IMR-90 (cell line): ENCODE results near the gene LDB2. TPM values are rescaled to one million over a fixed set of nuclear protein-coding genes. Genes with fewer than 3 reads are reported as not detected.

Source experiments
- ATAC-seq: fragments of 200-7000 bp; cut with Tn5 transposase; 2 replicates; pipeline ENCODE4 v1.9.1; 2020; ENCODE audit warnings: low read depth, mild to moderate bottlenecking, moderate library complexity
- BruUV-seq: library from RNA; stranded (reverse); fragments of 400-500 nt; replicated peaks from 2 replicates; lab custom pipeline; 2021; lab: Mats Ljungman, UMichigan
- CTCF ChIA-PET: fragments of 300-600 bp; formaldehyde crosslinking; extraction: SDS; loops from one replicate; lab custom pipeline; 2021; ENCODE audit warnings: antibody characterized with exemption; lab: Yijun Ruan, JAX
- POLR2A ChIA-PET: fragments of 300-600 bp; sonication (Branson Sonifier 250); formaldehyde crosslinking; loops from one replicate; lab custom pipeline; 2022; ENCODE audit warnings: antibody characterized with exemption; ENCODE audit not compliant: unreplicated experiment; lab: Charles Lee
- DNase-seq: peaks from one replicate; pipeline ENCODE4 v3.0.0; 2013
- H2AFZ ChIP-seq: replicated peaks from 2 replicates; pipeline ENCODE3; 2013; ENCODE audit warnings: low read length, mild to moderate bottlenecking; ENCODE audit not compliant: poor library complexity
- H2AK5ac ChIP-seq: 2 replicates; pipeline ENCODE4 v1.6.1; 2013; ENCODE audit warnings: low read depth, low read length, inconsistent platforms
- H2AK9ac ChIP-seq: replicated peaks from 2 replicates; pipeline ENCODE3; 2013; ENCODE audit warnings: mild to moderate bottlenecking, low read depth, low read length, moderate library complexity; ENCODE audit not compliant: poor library complexity
- H2BK120ac ChIP-seq: 2 replicates; pipeline ENCODE4 v1.6.1; 2013; ENCODE audit warnings: low read depth, low read length, inconsistent platforms
- H2BK15ac ChIP-seq: 3 replicates; pipeline ENCODE4 v1.6.1; 2013; ENCODE audit warnings: low read depth, low read length, inconsistent platforms
- H2BK20ac ChIP-seq: 2 replicates; pipeline ENCODE4 v1.6.1; 2013; ENCODE audit warnings: low read depth, mild to moderate bottlenecking, inconsistent platforms, low read length, moderate library complexity
- H2BK5ac ChIP-seq: 2 replicates; pipeline ENCODE4 v1.6.1; 2013; ENCODE audit warnings: mild to moderate bottlenecking, low read depth, low read length, inconsistent platforms; ENCODE audit not compliant: poor library complexity, severe bottlenecking
- H3K14ac ChIP-seq: replicated peaks from 2 replicates; pipeline ENCODE4 v1.6.1; 2013; ENCODE audit warnings: low read depth, low read length, inconsistent platforms
- H3K18ac ChIP-seq: 2 replicates; pipeline ENCODE4 v1.6.1; 2013; ENCODE audit warnings: low read depth, low read length, control low read depth
- H3K23ac ChIP-seq: 2 replicates; pipeline ENCODE4 v1.6.1; 2013; ENCODE audit warnings: low read depth, low read length, inconsistent platforms
- H3K27ac ChIP-seq: 2 replicates; pipeline ENCODE4 v1.5.1; 2013; ENCODE audit warnings: mild to moderate bottlenecking, control low read depth, low read length; ENCODE audit not compliant: insufficient read depth
- H3K27me3 ChIP-seq: 2 replicates; pipeline ENCODE4 v1.6.1; 2013; ENCODE audit warnings: low read length; ENCODE audit not compliant: control insufficient read depth, insufficient read depth
- H3K36me3 ChIP-seq: 2 replicates; pipeline ENCODE4 v1.6.1; 2013; ENCODE audit warnings: low read length, mixed read lengths; ENCODE audit not compliant: control insufficient read depth, insufficient read depth
- H3K4ac ChIP-seq: 2 replicates; pipeline ENCODE4 v1.6.1; 2013; ENCODE audit warnings: low read depth, low read length, inconsistent platforms
- H3K4me1 ChIP-seq: 2 replicates; pipeline ENCODE4 v1.6.1; 2013; ENCODE audit warnings: low read length, mixed read lengths; ENCODE audit not compliant: control insufficient read depth, insufficient read depth
- H3K4me2 ChIP-seq: 2 replicates; pipeline ENCODE4 v1.6.1; 2013; ENCODE audit warnings: low read depth, mild to moderate bottlenecking, control low read depth, low read length, moderate library complexity
- H3K4me3 ChIP-seq: 2 replicates; pipeline ENCODE4 v1.5.1; 2013; ENCODE audit warnings: low read depth, mild to moderate bottlenecking, control low read depth, low read length, moderate library complexity; ENCODE audit not compliant: insufficient read depth
- H3K56ac ChIP-seq: 2 replicates; pipeline ENCODE4 v1.6.1; 2013; ENCODE audit warnings: low read length, inconsistent platforms; ENCODE audit not compliant: insufficient read depth; ENCODE audit errors: extremely low read depth
- H3K79me1 ChIP-seq, 2 experiments: 2 replicates each; pipeline ENCODE4 v1.6.1; 2013; ENCODE audit warnings: low read length in 2 of 2, inconsistent platforms in 1 of 2, low read depth in 1 of 2
- H3K9ac ChIP-seq: 2 replicates; pipeline ENCODE4 v1.6.1; 2013; ENCODE audit warnings: low read depth, low read length, control low read depth
- H3K9me1 ChIP-seq: 2 replicates; pipeline ENCODE4 v1.6.1; 2013; ENCODE audit warnings: low read length, inconsistent platforms; ENCODE audit not compliant: insufficient read depth
- H3K9me3 ChIP-seq: 2 replicates; pipeline ENCODE4 v1.6.1; 2013; ENCODE audit warnings: low read length; ENCODE audit not compliant: control insufficient read depth, insufficient read depth
- H4K20me1 ChIP-seq: 2 replicates; pipeline ENCODE4 v1.6.1; 2013; ENCODE audit warnings: low read length, inconsistent platforms; ENCODE audit not compliant: insufficient read depth
- H4K5ac ChIP-seq: 2 replicates; pipeline ENCODE4 v1.6.1; 2013; ENCODE audit warnings: mild to moderate bottlenecking, low read depth, low read length, control low read depth
- H4K8ac ChIP-seq, 2 experiments: 2 replicates each; pipeline ENCODE4 v1.6.1; 2013; ENCODE audit warnings: low read depth in 2 of 2, low read length in 2 of 2, control low read depth in 1 of 2, inconsistent platforms in 1 of 2
- H4K91ac ChIP-seq: 2 replicates; pipeline ENCODE4 v1.6.1; 2013; ENCODE audit warnings: low read depth, low read length, inconsistent platforms; ENCODE audit not compliant: insufficient read depth
- CHD1 ChIP-seq: IDR thresholded peaks from 2 replicates; pipeline ENCODE4 v1.6.1; 2012; ENCODE audit warnings: low read depth, low read length, improper control_type of control experiment
- CTCF ChIP-seq: conservative IDR thresholded peaks from 2 replicates; pipeline ENCODE4 v1.5.1; 2012; ENCODE audit warnings: mild to moderate bottlenecking, low read depth, low read length, improper control_type of control experiment
- ELK1 ChIP-seq: fragments of 150-350 bp; IDR thresholded peaks from 2 replicates; pipeline ENCODE4 v1.6.1; 2016; ENCODE audit warnings: low read depth, mild to moderate bottlenecking, low read length, moderate library complexity, borderline replicate concordance
- FOS ChIP-seq: fragments of 150-350 bp; IDR thresholded peaks from 2 replicates; pipeline ENCODE4 v1.6.1; 2016; ENCODE audit warnings: low read depth, low read length
- MAFK ChIP-seq: IDR thresholded peaks from 2 replicates; pipeline ENCODE4 v1.6.1; 2012; ENCODE audit warnings: low read depth, low read length, improper control_type of control experiment
- MXI1 ChIP-seq: IDR thresholded peaks from 2 replicates; pipeline ENCODE4 v1.6.1; 2012; ENCODE audit warnings: low read depth, mild to moderate bottlenecking, low read length, moderate library complexity, borderline replicate concordance
- NFE2L2 ChIP-seq: fragments of 150-350 bp; IDR thresholded peaks from 2 replicates; pipeline ENCODE4 v1.6.1; 2016; ENCODE audit warnings: low read depth, mild to moderate bottlenecking, low read length
- RAD21 ChIP-seq: IDR thresholded peaks from 2 replicates; pipeline ENCODE4 v1.6.1; 2012; ENCODE audit warnings: low read length, improper control_type of control experiment
- RCOR1 ChIP-seq: IDR thresholded peaks from 2 replicates; pipeline ENCODE4 v1.6.1; 2012; ENCODE audit warnings: mild to moderate bottlenecking, low read length, improper control_type of control experiment; ENCODE audit not compliant: insufficient replicate concordance
- WGBS, 2 experiments: methylation state at CpG; one replicate each; pipeline versions ENCODE4 v1.1.5 to v1.1.7; 2013; ENCODE audit warnings: missing lambda C conversion rate in 2 of 2; ENCODE audit not compliant: insufficient read length in 1 of 2; ENCODE audit errors: extremely low coverage in 2 of 2; 5-methylcytosine and 5-hydroxymethylcytosine counted together
- dilution Hi-C: fragments of 300-500 bp; cut with HindIII; formaldehyde crosslinking; loops from one replicate; pipeline ENCODE4 v1.14.3; 2018; ENCODE audit warnings: low sequenced_read_pairs; ENCODE audit not compliant: unreplicated experiment
- in situ Hi-C: fragments of 300-500 bp; cut with MboI; formaldehyde crosslinking; loops from 3 replicates; pipeline ENCODE4 v1.14.3; 2019; ENCODE audit warnings: low sequenced_read_pairs, inconsistent platforms, mixed read lengths
- intact Hi-C: fragments of 100-400 bp; cut with micrococcal nuclease; formaldehyde crosslinking; loops from 2 replicates; pipeline ENCODE4 v1.10.0; 2022
- polyA plus RNA-seq, 3 experiments: library from polyadenylated mRNA; depleted of rRNA; stranded (reverse); fragments of >200 nt; gene quantifications; 2 replicates each; pipeline ENCODE4 v1.2.3, GENCODE V29; 2012; ENCODE audit warnings: low replicate concordance in 1 of 3
- total RNA-seq: library from RNA; depleted of rRNA; stranded (reverse); fragments of >200 nt; gene quantifications from 2 replicates; pipeline ENCODE4 v1.2.3, GENCODE V29; 2012

LDB2 gene
- total and polyA plus RNA-seq, 2 of the 4 experiments (the other 2 are of a cell fraction): 67.9 to 116 TPM

GRCh38 chr4:16741287-16741686, 157.2 kb downstream of the LDB2 start:
- DNase-seq (no peak), ATAC-seq (no peak)
- Histone ChIP-seq H3K9ac (no peak overlapping the region), H2AK9ac (no peak overlapping the region), H2AK5ac (no peak overlapping the region), H2AFZ (no peak overlapping the region), H2BK5ac (no peak overlapping the region), H3K4me3 (no peak overlapping the region), H3K14ac (no peak overlapping the region), H3K18ac (no peak overlapping the region), H3K56ac (no peak overlapping the region), H3K4ac (no peak overlapping the region), H3K79me1 (no peaks in the 10 kb centered on the region; a peak in 1 of 4 replicates), H3K4me2 (no peak overlapping the region), H4K5ac (no peak overlapping the region), H4K91ac (no peak overlapping the region), H2BK120ac (no peak overlapping the region), H4K20me1 (no peaks in the 10 kb centered on the region), H2BK20ac (no peak overlapping the region), H2BK15ac (no peak overlapping the region), H3K27ac (no peak overlapping the region), H3K36me3 (no peaks in the 10 kb centered on the region), H3K9me3 (no peaks in the 10 kb centered on the region), H3K9me1 (no peaks in the 10 kb centered on the region; the same call in 1 of the 2 replicates), H4K8ac (no peak overlapping the region), H3K23ac (no peak overlapping the region; the same call in 1 of the 2 replicates), H3K4me1 (peaks cover 2% of the 10 kb centered on the region), H3K27me3 (no peaks in the 10 kb centered on the region)
- 100% methylated on average over 3 of the region's 3 CpGs; no CpG with 5 or more reads in 1 of the 2 experiments for WGBS, 2 experiments
- intact Hi-C loops: no loop called here
- POLR2A ChIA-PET: no interaction called here
- BruUV-seq: no TSS peak
- TF ChIP-seq ELK1: no peak
- no peak for TF ChIP-seq FOS
- TF ChIP-seq RAD21: no peak
- no peak for TF ChIP-seq NFE2L2
- TF ChIP-seq RCOR1: no peak
- TF ChIP-seq MXI1: no peak
- TF ChIP-seq MAFK: no peak
- no peak for TF ChIP-seq CHD1
- no peak for TF ChIP-seq CTCF
- dilution Hi-C loops: no loop called here
- in situ Hi-C loops: no loop called here
- CTCF ChIA-PET: no interaction called here
